Subcutaneous preadipocyte (primary cell): ENCODE measurements around the gene THPO. TPM values are rescaled to one million over a fixed set of nuclear protein-coding genes. Genes with fewer than 3 reads are reported as not detected.
A peak's percentile ranks its signal among the peaks of the same experiment; 100 is the strongest.

Experiments
- small RNA-seq: library from RNA; depleted of rRNA; stranded (forward); fragments of <200 nt; gene quantifications from one replicate; pipeline ENCODE3, GENCODE V24; 2012
- total RNA-seq: library from RNA; depleted of rRNA; stranded (reverse); fragments of >200 nt; gene quantifications from 2 replicates; pipeline ENCODE4 v1.2.3, GENCODE V29; 2012

Gene THPO
- total RNA-seq: under 0.01 and 0.37 TPM in 2 replicates

GRCh38 chr3:184377882-184378445 is at the start of gene THPO:
TSS of gene THPO (minus strand) at chr3:184378207. CDS start at chr3:184376259, 1,948 bp downstream.

GRCh38 chr3:184379358-184380184 is 1.6 kb upstream of the THPO start, which contains the start of gene CHRD:
TSS of gene CHRD (plus strand) at chr3:184380054. CDS start at chr3:184380319, 265 bp downstream.

GRCh38 chr3:184361532-184361931 is 16.5 kb downstream of the THPO start, which contains the start of the genes CLCN2 and POLR2H:
TSS of gene CLCN2 (minus strand) at chr3:184361605. CDS start at chr3:184361479, 126 bp downstream.
TSS of gene POLR2H (plus strand) at chr3:184361710. CDS start at chr3:184363493, 1,783 bp downstream.

GRCh38 chr3:184337399-184337714 is 40.6 kb downstream of the THPO start, which contains the start of gene FAM131A:
TSS of gene FAM131A (plus strand) at chr3:184337600. CDS start at chr3:184337631, 31 bp downstream.

Small RNA genes lying within 50 kb of the gene (small RNA-seq; reads per million reads assigned to genes)
- 664 reads per million, percentile 99 among the genes with 10 or more reads in this experiment for gene SNORD66

Other genes with a start within 250 kb of the THPO start
- 26.1 and 34.2 TPM in 2 replicates for gene EIF2B5, start 242.8 kb downstream of the THPO start, total RNA-seq
- gene DVL3, start 222.8 kb downstream of the THPO start, total RNA-seq: 22.8 and 28.5 TPM in 2 replicates
- 359 and 374 TPM in 2 replicates for gene AP2M1, start 203.4 kb downstream of the THPO start, total RNA-seq
- 34.6 and 38.2 TPM in 2 replicates for gene ABCF3, start 192.0 kb downstream of the THPO start, total RNA-seq
- not detected in 2 replicates for gene VWA5B2, start 148.6 kb downstream of the THPO start, total RNA-seq
- gene ALG3, start 129.2 kb downstream of the THPO start, total RNA-seq: 49.3 and 56.6 TPM in 2 replicates
- 5.5 and 5.7 TPM in 2 replicates for gene EEF1AKMT4, start 128.5 kb downstream of the THPO start, total RNA-seq
- gene CAMK2N2, start 116.7 kb downstream of the THPO start, total RNA-seq: not detected in 2 replicates
- not detected in 2 replicates for gene ECE2, start 102.2 kb downstream of the THPO start, total RNA-seq
- 300 and 404 TPM in 2 replicates for gene PSMD2, start 79.0 kb downstream of the THPO start, total RNA-seq
- gene EIF4G1, start 63.6 kb downstream of the THPO start, total RNA-seq: 215 and 293 TPM in 2 replicates
- gene FAM131A, start 40.6 kb downstream of the THPO start, total RNA-seq: 17.2 and 20.6 TPM in 2 replicates
- 5.1 and 5.5 TPM in 2 replicates for gene CLCN2, start 16.6 kb downstream of the THPO start, total RNA-seq
- 60.4 and 80.8 TPM in 2 replicates for gene POLR2H, start 16.5 kb downstream of the THPO start, total RNA-seq
- 0.20 and 1.8 TPM in 2 replicates for gene CHRD, start 1.8 kb upstream of the THPO start, total RNA-seq
- gene EPHB3, start 183.6 kb upstream of the THPO start, total RNA-seq: 1.4 and 1.8 TPM in 2 replicates